HG02759 (cell line): ENCODE measurements around the gene SSX2B.
"Not testable (repeated sequence)": the region's sequence is repeated elsewhere in the genome, so short reads cannot be mapped to it uniquely, and the experiment has no call there.

Experiments
- ATAC-seq: cut with Tn5 transposase; IDR thresholded peaks from one replicate; pipeline ENCODE4 v1.9.1; 2021; ENCODE audit warnings: mild to moderate bottlenecking, moderate library complexity; ENCODE audit not compliant: unreplicated experiment

The SSX2B gene

GRCh38 chrX:52750952-52751351 is at the start of gene SSX2B:
TSS of gene SSX2B (plus strand) at chrX:52751252. CDS start at chrX:52752681, 1,429 bp downstream.
- ATAC-seq = not testable (repeated sequence)

GRCh38 chrX:52707078-52707477 is 44.0 kb upstream of the SSX2B start, which contains the start of gene SSX2:
TSS of gene SSX2 (minus strand) at chrX:52707178. CDS start at chrX:52705749, 1,429 bp downstream.
- ATAC-seq = not testable (repeated sequence)

GRCh38 chrX:52765983-52766382 is 14.9 kb downstream of the SSX2B start:
- not testable (repeated sequence) for ATAC-seq

GRCh38 chrX:52773504-52773903 is 22.5 kb downstream of the SSX2B start:
- not testable (repeated sequence) for ATAC-seq

- not testable (repeated sequence) for ATAC-seq
Observed at GRCh38 chrX:52797327-52797726, 46.3 kb downstream of the SSX2B start, which contains the start of gene SPANXN5. TSS of gene SPANXN5 (minus strand) at chrX:52797427. CDS start at chrX:52797348, 79 bp downstream.

GRCh38 chrX:52804876-52805275 is 53.8 kb downstream of the SSX2B start:
- not testable (repeated sequence) for ATAC-seq
